Vagina (tissue), 2 donors: ENCODE data around the gene ALS2CL. TPM values are rescaled to one million over a fixed set of nuclear protein-coding genes. Genes with fewer than 3 reads are reported as not detected.

Experiments used
- DNase-seq, 2 donors: peaks; one replicate each; pipeline ENCODE4 v3.0.0-alpha.2; 2017; ENCODE audit errors: extremely low spot score in 2 of 2
- H3K27ac ChIP-seq: fragments of 200-600 bp; sonication (generic); one replicate; pipeline ENCODE4 v1.5.1; 2019
- H3K27me3 ChIP-seq: fragments of 200-600 bp; sonication (generic); one replicate; pipeline ENCODE4 v1.5.1; 2019
- H3K36me3 ChIP-seq, 2 donors: fragments of 200-600 bp; sonication (generic); one replicate each; pipeline ENCODE4 v1.5.1; 2017 to 2019
- H3K4me1 ChIP-seq: fragments of 200-600 bp; sonication (generic); one replicate; pipeline ENCODE4 v1.5.1; 2019
- H3K4me3 ChIP-seq, 2 donors: fragments of 200-600 bp; sonication (generic); 1 replicate in 1 of 2; 2 replicates in 1 of 2; pipeline ENCODE4 v1.5.1; 2016 to 2019
- H3K9me3 ChIP-seq: fragments of 200-600 bp; sonication (generic); one replicate; pipeline ENCODE4 v1.5.1; 2019
- CTCF ChIP-seq, 3 experiments: fragments of 450-650 bp in 2 of 3; fragments of 200-600 bp in 1 of 3; sonication (generic) in 1 of 3; IDR thresholded peaks; one replicate each; pipeline ENCODE4 v1.5.1; 2017 to 2019; ENCODE audit warnings: antibody characterized with exemption in 3 of 3, mild to moderate bottlenecking in 2 of 3, moderate library complexity in 2 of 3
- POLR2A ChIP-seq, 2 donors: fragments of 450-650 bp; IDR thresholded peaks; one replicate each; pipeline ENCODE4 v1.6.1; 2017; ENCODE audit warnings: antibody characterized with exemption in 2 of 2, mild to moderate bottlenecking in 2 of 2, moderate library complexity in 2 of 2
- POLR2AphosphoS5 ChIP-seq, 2 donors: sonication (generic); formaldehyde crosslinking; IDR thresholded peaks; one replicate each; pipeline ENCODE4 v1.9.0; 2017; ENCODE audit warnings: antibody characterized with exemption in 2 of 2, mild to moderate bottlenecking in 2 of 2, low read depth in 1 of 2; ENCODE audit not compliant: insufficient read depth in 1 of 2
- intact Hi-C: fragments of 100-400 bp; cut with DNase I; formaldehyde crosslinking; loops from one replicate; pipeline ENCODE4 v1.15.1; 2023
- small RNA-seq: library from RNA; depleted of rRNA; stranded (forward); fragments of <200 nt; gene quantifications from one replicate; pipeline ENCODE3, GENCODE V24; 2016
- total RNA-seq: library from RNA; depleted of rRNA; stranded (reverse); fragments of >200 nt; gene quantifications from one replicate; pipeline ENCODE4 v1.2.3, GENCODE V29; 2016

The ALS2CL gene
- total RNA-seq, 1 donor from 2014 or later: 134 TPM

DNA sequence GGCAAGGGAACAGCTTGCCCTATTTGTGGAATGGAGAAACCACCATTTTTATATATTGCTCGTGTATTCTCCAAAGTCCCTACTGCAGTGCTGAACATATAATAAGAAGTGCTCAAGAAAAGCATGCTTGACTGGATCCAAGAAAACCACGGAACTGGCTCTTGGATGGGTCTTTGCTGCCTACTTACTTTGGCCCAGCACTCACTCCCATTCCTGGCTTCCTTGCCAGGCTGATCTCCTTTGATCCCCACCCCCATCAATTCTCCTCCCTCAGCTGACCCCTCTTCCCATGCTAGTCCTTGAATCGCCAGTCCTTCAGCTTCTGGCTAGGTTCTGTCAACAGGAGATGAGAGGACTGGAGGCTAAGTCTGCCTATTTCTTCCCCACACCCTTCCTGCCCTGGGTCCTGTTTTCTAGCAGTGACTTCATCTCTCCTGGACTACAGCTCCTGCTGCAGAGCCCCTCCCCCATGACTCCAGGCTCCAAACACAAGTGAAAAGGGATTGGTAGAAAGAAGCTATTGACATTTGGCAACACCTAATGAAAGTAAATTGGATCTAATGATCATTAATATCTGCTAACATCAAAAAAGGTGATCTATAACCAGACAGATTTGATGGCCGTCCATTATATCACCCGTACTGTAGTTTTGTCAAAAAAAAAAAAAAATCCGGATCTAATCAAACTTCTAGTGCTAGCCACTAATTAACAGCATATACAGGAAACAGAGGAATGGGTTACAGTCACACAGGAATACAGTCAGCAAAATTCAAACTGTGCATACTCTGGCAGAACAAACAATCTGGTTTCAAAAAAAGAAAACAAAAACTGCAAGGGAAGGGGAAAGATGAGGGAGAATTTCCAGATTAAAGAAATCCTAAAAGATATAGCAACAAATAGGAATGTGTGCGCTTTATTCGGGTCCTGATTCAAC lies 73.4 kb downstream of the ALS2CL start:
- TF ChIP-seq POLR2A (IDR thresholded peaks at IDR 0.05) (no peak), POLR2AphosphoS5 (IDR thresholded peaks at IDR 0.05; ENCODE audit: insufficient read depth in 1 of 2, low read depth in 1 of 2) (no peak), CTCF (IDR thresholded peaks at IDR 0.05) (no peak)
- Histone ChIP-seq H3K4me3 (no peak overlapping the region), H3K27me3 (no peaks in the 10 kb centered on the region), H3K4me1 (no peaks in the 10 kb centered on the region), H3K27ac (no peak overlapping the region), H3K9me3 (no peaks in the 10 kb centered on the region), H3K36me3 (no peaks in the 10 kb centered on the region)
- DNase-seq: no peak
- intact Hi-C loops: no loop called here

Small RNA genes lying within 50 kb of the gene (small RNA-seq; reads per million reads assigned to genes)
- gene RF00591: not detected

Other genes with a start within 250 kb of the ALS2CL start
- gene LTF, start 228.8 kb downstream of the ALS2CL start, total RNA-seq: not detected
- not detected for gene RTP3, start 195.7 kb downstream of the ALS2CL start, total RNA-seq
- gene LRRC2, start 127.4 kb downstream of the ALS2CL start, total RNA-seq: 2.0 TPM
- not detected for gene FAM240A, start 81.2 kb downstream of the ALS2CL start, total RNA-seq
- gene TMIE, start 7.7 kb upstream of the ALS2CL start, total RNA-seq: 0.74 TPM
- gene PRSS50, start 24.2 kb upstream of the ALS2CL start, total RNA-seq: not detected
- not detected for gene MYL3, start 169.8 kb upstream of the ALS2CL start, total RNA-seq
- gene PTH1R, start 184.0 kb upstream of the ALS2CL start, total RNA-seq: 13.0 TPM